Measurements from ENCODE around the gene CLDN8. TPM values are rescaled to one million over a fixed set of nuclear protein-coding genes. Genes with fewer than 3 reads are reported as not detected.

CLDN8 gene
- polyA plus RNA-seq, 1 of the 3 experiments (the other 2 are of a cell fraction): not detected

- H3K27me3 ChIP-seq (ENCODE audit: insufficient read depth): 0 out of 2 replicates have a peak, but pooled peaks cover 5% of the 10 kb centered on the region
- ChIA-PET CTCF (no interaction called here), POLR2A (no interaction called here)
- no peaks in the 10 kb centered on the region for H4K20me1 ChIP-seq (ENCODE audit: insufficient read depth)
- no peaks in the 10 kb centered on the region for H3K79me2 ChIP-seq (ENCODE audit: insufficient read depth)
- H3K27ac ChIP-seq (ENCODE audit: low read depth in 2 of 2, low read length in 1 of 2): no peak overlapping the region
- TF ChIP-seq RXRA (IDR thresholded peaks at IDR 0.05; ENCODE audit: borderline replicate concordance, low read depth) (no peak), FOXM1 (IDR thresholded peaks at IDR 0.05; ENCODE audit: low read depth) (no peak), SIN3A (IDR thresholded peaks at IDR 0.05; ENCODE audit: borderline replicate concordance, low read depth, low read length) (no peak), GATA2 (CRISPR knock-in tag; IDR thresholded peaks at IDR 0.05) (no peak), RCOR1 (IDR thresholded peaks at IDR 0.05; ENCODE audit: low read length) (no peak), ELF1 (IDR thresholded peaks at IDR 0.05) (no peak), TAF1 (IDR thresholded peaks at IDR 0.05; ENCODE audit: borderline replicate concordance, low read depth, low read length) (no peak), MXI1 (IDR thresholded peaks at IDR 0.05; ENCODE audit: low read depth, low read length) (no peak), NRF1 (IDR thresholded peaks at IDR 0.05; ENCODE audit: low read depth, low read length) (no peak), MEF2A (IDR thresholded peaks at IDR 0.05; ENCODE audit: borderline replicate concordance, low read depth) (no peak), EP300 (IDR thresholded peaks at IDR 0.05; ENCODE audit: borderline replicate concordance in 1 of 2, low read depth in 1 of 2, low read length in 1 of 2) (no peak), JUND (IDR thresholded peaks at IDR 0.05) (no peak), USF2 (IDR thresholded peaks at IDR 0.05; ENCODE audit: borderline replicate concordance, low read depth, low read length) (no peak), TCF12 (IDR thresholded peaks at IDR 0.05) (no peak), RFX5 (IDR thresholded peaks at IDR 0.05; ENCODE audit: low read length) (no peak), USF1 (IDR thresholded peaks at IDR 0.05; ENCODE audit: borderline replicate concordance, low read depth) (no peak), NFIC (IDR thresholded peaks at IDR 0.05; ENCODE audit: borderline replicate concordance) (no peak), TEAD4 (IDR thresholded peaks at IDR 0.05; ENCODE audit: borderline replicate concordance, insufficient read depth) (no peak), RAD21 (IDR thresholded peaks at IDR 0.05; ENCODE audit: low read length) (no peak)
- no peak overlapping the region for H2AFZ ChIP-seq (ENCODE audit: low read depth)
- H3K9ac ChIP-seq: no peak overlapping the region
- no peak overlapping the region for H3K4me2 ChIP-seq
- no peaks in the 10 kb centered on the region for H3K36me3 ChIP-seq (replicated peaks in 1 of 2; ENCODE audit: control insufficient read depth in 1 of 2, insufficient read depth in 2 of 2, low read length in 1 of 2)
- no peak overlapping the region for H3K4me3 ChIP-seq (ENCODE audit: low read depth in 2 of 2, low read length in 1 of 2)
- H3F3A ChIP-seq (replicated peaks; ENCODE audit: insufficient read depth): no peaks in the 10 kb centered on the region
- DNase-seq: no peak
- WGBS (ENCODE audit: low lambda C conversion rate): 3% methylated on average over 2 of the region's 2 CpGs
- H3K4me1 ChIP-seq (ENCODE audit: control insufficient read depth in 1 of 2, insufficient read depth in 2 of 2, low read depth in 1 of 2, low read length in 1 of 2): no peaks in the 10 kb centered on the region
- H3K9me3 ChIP-seq: no peaks in the 10 kb centered on the region; the same call in 1 of the 2 replicates
- no peaks in the 10 kb centered on the region for H3K9me2 ChIP-seq
Observed at GRCh38 chr21:30233228-30234020, 17.5 kb upstream of the CLDN8 start.

All from SK-N-SH (cell line).